ENCODE measurements around the gene NMRK2. TPM values are rescaled to one million over a fixed set of nuclear protein-coding genes. Genes with fewer than 3 reads are reported as not detected.

Gene NMRK2
- polyA plus RNA-seq, 1 of the 3 experiments (the other 2 are of a cell fraction), result not detected

- 79% methylated on average over 8 of the region's 8 CpGs for WGBS (ENCODE audit: low lambda C conversion rate)
These were observed 28.6 kb upstream of the NMRK2 start for GRCh38 chr19:3904233-3904632.

More at GRCh38 chr19:3904233-3904632, 28.6 kb upstream of the NMRK2 start:
- Histone ChIP-seq H3K9ac (no peak overlapping the region), H3F3A (replicated peaks; ENCODE audit: insufficient read depth) (no peaks in the 10 kb centered on the region), H3K79me2 (ENCODE audit: insufficient read depth) (no peaks in the 10 kb centered on the region), H3K4me3 (ENCODE audit: low read depth in 2 of 2, low read length in 1 of 2) (no peak overlapping the region), H4K20me1 (ENCODE audit: insufficient read depth) (no peaks in the 10 kb centered on the region), H3K4me1 (ENCODE audit: control insufficient read depth in 1 of 2, insufficient read depth in 2 of 2, low read depth in 1 of 2, low read length in 1 of 2) (no peaks in the 10 kb centered on the region), H2AFZ (ENCODE audit: low read depth) (no peak overlapping the region), H3K36me3 (replicated peaks in 1 of 2; ENCODE audit: control insufficient read depth in 1 of 2, insufficient read depth in 2 of 2, low read length in 1 of 2) (no peaks in the 10 kb centered on the region), H3K9me2 (no peaks in the 10 kb centered on the region), H3K27ac (ENCODE audit: low read depth in 2 of 2, low read length in 1 of 2) (no peak overlapping the region), H3K27me3 (ENCODE audit: insufficient read depth) (no peaks in the 10 kb centered on the region), H3K4me2 (no peak overlapping the region), H3K9me3 (no peaks in the 10 kb centered on the region)
- POLR2A ChIA-PET, result no interaction called here
- no peak for DNase-seq
- TF ChIP-seq, protein P1, sequence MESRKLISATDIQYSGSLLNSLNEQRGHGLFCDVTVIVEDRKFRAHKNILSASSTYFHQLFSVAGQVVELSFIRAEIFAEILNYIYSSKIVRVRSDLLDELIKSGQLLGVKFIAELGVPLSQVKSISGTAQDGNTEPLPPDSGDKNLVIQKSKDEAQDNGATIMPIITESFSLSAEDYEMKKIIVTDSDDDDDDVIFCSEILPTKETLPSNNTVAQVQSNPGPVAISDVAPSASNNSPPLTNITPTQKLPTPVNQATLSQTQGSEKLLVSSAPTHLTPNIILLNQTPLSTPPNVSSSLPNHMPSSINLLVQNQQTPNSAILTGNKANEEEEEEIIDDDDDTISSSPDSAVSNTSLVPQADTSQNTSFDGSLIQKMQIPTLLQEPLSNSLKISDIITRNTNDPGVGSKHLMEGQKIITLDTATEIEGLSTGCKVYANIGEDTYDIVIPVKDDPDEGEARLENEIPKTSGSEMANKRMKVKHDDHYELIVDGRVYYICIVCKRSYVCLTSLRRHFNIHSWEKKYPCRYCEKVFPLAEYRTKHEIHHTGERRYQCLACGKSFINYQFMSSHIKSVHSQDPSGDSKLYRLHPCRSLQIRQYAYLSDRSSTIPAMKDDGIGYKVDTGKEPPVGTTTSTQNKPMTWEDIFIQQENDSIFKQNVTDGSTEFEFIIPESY (IDR thresholded peaks at IDR 0.05; ENCODE audit: borderline replicate concordance, low read depth), result no peak
- TF ChIP-seq NFIC (IDR thresholded peaks at IDR 0.05; ENCODE audit: borderline replicate concordance) (no peak), RAD21 (IDR thresholded peaks at IDR 0.05; ENCODE audit: low read length) (no peak), USF1 (IDR thresholded peaks at IDR 0.05; ENCODE audit: borderline replicate concordance, low read depth) (no peak), SIN3A (IDR thresholded peaks at IDR 0.05; ENCODE audit: borderline replicate concordance, low read depth, low read length) (no peak), FOSL2 (IDR thresholded peaks at IDR 0.05; ENCODE audit: borderline replicate concordance, low read depth) (no peak), GATA2 (CRISPR knock-in tag; IDR thresholded peaks at IDR 0.05) (no peak), TCF12 (IDR thresholded peaks at IDR 0.05) (no peak), NRF1 (IDR thresholded peaks at IDR 0.05; ENCODE audit: low read depth, low read length) (no peak), MXI1 (IDR thresholded peaks at IDR 0.05; ENCODE audit: low read depth, low read length) (no peak), CHD2 (IDR thresholded peaks at IDR 0.05; ENCODE audit: low read length, partially characterized antibody) (no peak), POLR2AphosphoS5 (IDR thresholded peaks at IDR 0.05; ENCODE audit: low read depth, low read length) (no peak)
- TF ChIP-seq, protein P2, sequence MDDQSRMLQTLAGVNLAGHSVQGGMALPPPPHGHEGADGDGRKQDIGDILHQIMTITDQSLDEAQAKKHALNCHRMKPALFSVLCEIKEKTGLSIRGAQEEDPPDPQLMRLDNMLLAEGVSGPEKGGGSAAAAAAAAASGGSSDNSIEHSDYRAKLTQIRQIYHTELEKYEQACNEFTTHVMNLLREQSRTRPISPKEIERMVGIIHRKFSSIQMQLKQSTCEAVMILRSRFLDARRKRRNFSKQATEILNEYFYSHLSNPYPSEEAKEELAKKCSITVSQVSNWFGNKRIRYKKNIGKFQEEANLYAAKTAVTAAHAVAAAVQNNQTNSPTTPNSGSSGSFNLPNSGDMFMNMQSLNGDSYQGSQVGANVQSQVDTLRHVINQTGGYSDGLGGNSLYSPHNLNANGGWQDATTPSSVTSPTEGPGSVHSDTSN (IDR thresholded peaks at IDR 0.05), result no peak
- TF ChIP-seq, protein P3, sequence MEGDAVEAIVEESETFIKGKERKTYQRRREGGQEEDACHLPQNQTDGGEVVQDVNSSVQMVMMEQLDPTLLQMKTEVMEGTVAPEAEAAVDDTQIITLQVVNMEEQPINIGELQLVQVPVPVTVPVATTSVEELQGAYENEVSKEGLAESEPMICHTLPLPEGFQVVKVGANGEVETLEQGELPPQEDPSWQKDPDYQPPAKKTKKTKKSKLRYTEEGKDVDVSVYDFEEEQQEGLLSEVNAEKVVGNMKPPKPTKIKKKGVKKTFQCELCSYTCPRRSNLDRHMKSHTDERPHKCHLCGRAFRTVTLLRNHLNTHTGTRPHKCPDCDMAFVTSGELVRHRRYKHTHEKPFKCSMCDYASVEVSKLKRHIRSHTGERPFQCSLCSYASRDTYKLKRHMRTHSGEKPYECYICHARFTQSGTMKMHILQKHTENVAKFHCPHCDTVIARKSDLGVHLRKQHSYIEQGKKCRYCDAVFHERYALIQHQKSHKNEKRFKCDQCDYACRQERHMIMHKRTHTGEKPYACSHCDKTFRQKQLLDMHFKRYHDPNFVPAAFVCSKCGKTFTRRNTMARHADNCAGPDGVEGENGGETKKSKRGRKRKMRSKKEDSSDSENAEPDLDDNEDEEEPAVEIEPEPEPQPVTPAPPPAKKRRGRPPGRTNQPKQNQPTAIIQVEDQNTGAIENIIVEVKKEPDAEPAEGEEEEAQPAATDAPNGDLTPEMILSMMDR (IDR thresholded peaks at IDR 0.05), result no peak
- CTCF ChIA-PET, result no interaction called here

All from SK-N-SH (cell line).